K562 (cell line): ENCODE data around the gene LRCH1. TPM values are rescaled to one million over a fixed set of nuclear protein-coding genes. Genes with fewer than 3 reads are reported as not detected.

Experiments used
- ATAC-seq: fragments of 200-7000 bp; cut with Tn5 transposase; 3 replicates; pipeline ENCODE4 v1.9.1; 2020; ENCODE audit warnings: moderate library complexity
- BruUV-seq: library from RNA; stranded (reverse); fragments of 400-500 nt; replicated peaks from 2 replicates; lab custom pipeline; 2021; lab: Mats Ljungman, UMichigan
- CTCF ChIA-PET: fragments of 300-600 bp; formaldehyde crosslinking; extraction: SDS; loops from one replicate; lab custom pipeline; 2021; ENCODE audit warnings: low intra/inter-chr PET ratio; lab: Yijun Ruan, JAX
- POLR2A ChIA-PET: fragments of 300-600, 350-650 bp; sonication (Branson Sonifier 250); formaldehyde crosslinking; extraction: SDS; loops from one replicate; lab custom pipeline; 2021; ENCODE audit warnings: antibody characterized with exemption, inconsistent platforms; lab: Yijun Ruan, JAX
- DNase-seq, 4 experiments: peaks; one replicate each; pipeline versions ENCODE4 v3.0.0 to v3.0.0-alpha.2; 2011 to 2018; ENCODE audit warnings: low spot score in 3 of 4, mixed read lengths in 3 of 4; ENCODE audit errors: extremely low read depth in 1 of 4
- FAIRE-seq: peaks from 2 replicates; lab custom pipeline; 2011; peaks lifted over from hg19 to GRCh38; lab: Jason Lieb, UNC
- H2AFZ ChIP-seq: 2 replicates; pipeline ENCODE4 v1.6.0; 2011; ENCODE audit warnings: low read depth, low read length, control low read depth, inconsistent platforms
- H3K27ac ChIP-seq: fragments of 200-600 bp; 3 replicates; pipeline ENCODE4 v1.8.0; 2011; ENCODE audit warnings: low read depth, mild to moderate bottlenecking, control low read depth, inconsistent platforms, low read length, moderate library complexity, mixed read lengths; ENCODE audit errors: extremely low read depth
- H3K27me3 ChIP-seq, 2 experiments: fragments of 300-600 bp in 1 of 2; 2 replicates in 1 of 2; 3 replicates in 1 of 2; pipeline versions ENCODE4 v1.6.0 to v1.8.0; 2011; ENCODE audit warnings: inconsistent platforms in 2 of 2, low read length in 2 of 2, mild to moderate bottlenecking in 1 of 2, mixed read lengths in 1 of 2, moderate library complexity in 1 of 2; ENCODE audit not compliant: control insufficient read depth in 2 of 2, insufficient read depth in 2 of 2
- H3K36me3 ChIP-seq: fragments of 300-600 bp; 3 replicates; pipeline ENCODE4 v1.8.0; 2011; ENCODE audit warnings: mild to moderate bottlenecking, low read length, inconsistent platforms; ENCODE audit not compliant: control insufficient read depth, insufficient read depth
- H3K4me1 ChIP-seq, 2 experiments: fragments of 200-600 bp in 1 of 2; replicated peaks in 1 of 2; 2 replicates in 1 of 2; 3 replicates in 1 of 2; pipeline versions ENCODE4 v1.5.1 to v1.8.0; 2011; ENCODE audit warnings: inconsistent platforms in 2 of 2, low read length in 2 of 2, mild to moderate bottlenecking in 1 of 2, mixed read lengths in 1 of 2, moderate library complexity in 1 of 2; ENCODE audit not compliant: control insufficient read depth in 2 of 2, insufficient read depth in 2 of 2
- H3K4me2 ChIP-seq: 2 replicates; pipeline ENCODE4 v1.6.1; 2011; ENCODE audit warnings: low read length, control low read depth, inconsistent platforms, mixed read lengths; ENCODE audit not compliant: insufficient read depth
- H3K4me3 ChIP-seq: fragments of 200-600 bp; sonication (generic), shearing (Covaris generic); 2 replicates; pipeline ENCODE4 v1.5.1; 2016; ENCODE audit warnings: control low read depth, inconsistent platforms
- H3K79me2 ChIP-seq: fragments of 200-600 bp; 3 replicates; pipeline ENCODE4 v1.8.0; 2011; ENCODE audit warnings: low read length, inconsistent platforms; ENCODE audit not compliant: control insufficient read depth, insufficient read depth
- H3K9ac ChIP-seq, 2 experiments: 2 replicates each; pipeline versions ENCODE4 v1.6.0 to v1.6.1; 2011; ENCODE audit warnings: low read depth in 2 of 2, low read length in 2 of 2, control low read depth in 1 of 2, inconsistent platforms in 1 of 2, mild to moderate bottlenecking in 1 of 2, mixed read lengths in 1 of 2; ENCODE audit not compliant: insufficient read depth in 1 of 2
- H3K9me1 ChIP-seq: one replicate; pipeline ENCODE4 v1.6.0; 2011; ENCODE audit warnings: inconsistent platforms, mild to moderate bottlenecking, low read length, moderate library complexity; ENCODE audit not compliant: control insufficient read depth, insufficient read depth
- H3K9me3 ChIP-seq: replicated peaks from 2 replicates; pipeline ENCODE4 v1.5.1; 2011; ENCODE audit warnings: low read depth, low read length, inconsistent platforms; ENCODE audit not compliant: control insufficient read depth, insufficient read depth
- H4K20me1 ChIP-seq: replicated peaks from 2 replicates; pipeline ENCODE4 v1.6.1; 2011; ENCODE audit warnings: low read length, inconsistent platforms, mixed read lengths; ENCODE audit not compliant: control insufficient read depth, insufficient read depth
- COPS2 ChIP-seq: fragments of 450-650 bp; conservative IDR thresholded peaks from 2 replicates; pipeline ENCODE4 v1.6.1; 2016; ENCODE audit warnings: mild to moderate bottlenecking, moderate library complexity
- DPF2 ChIP-seq: fragments of 450-650 bp; IDR thresholded peaks from 2 replicates; pipeline ENCODE4 v1.6.1; 2016
- MEF2D ChIP-seq: conservative IDR thresholded peaks from 2 replicates; pipeline ENCODE4 v1.6.1; 2016; ENCODE audit warnings: low read depth, missing genetic modification characterization, missing compliant biosample characterization
- NCOA2 ChIP-seq, 2 experiments: fragments of 450-650 bp; IDR thresholded peaks; 2 replicates each; pipeline ENCODE4 v1.6.1; 2018; ENCODE audit warnings: mild to moderate bottlenecking in 2 of 2, moderate library complexity in 1 of 2; ENCODE audit not compliant: partially characterized antibody in 2 of 2
- RBFOX2 ChIP-seq: fragments of 200-400 bp; formaldehyde crosslinking; IDR thresholded peaks from 2 replicates; pipeline ENCODE4 v1.6.1; 2017; ENCODE audit warnings: low read depth, mild to moderate bottlenecking, low read length, moderate library complexity
- SNRNP70 ChIP-seq: fragments of 200-400 bp; formaldehyde crosslinking; optimal IDR thresholded peaks from 2 replicates; pipeline ENCODE3; 2017; ENCODE audit warnings: low read depth, low read length
- TAF1 ChIP-seq: IDR thresholded peaks from 2 replicates; pipeline ENCODE4 v1.6.1; 2011; ENCODE audit warnings: mild to moderate bottlenecking, low read length, moderate library complexity; ENCODE audit not compliant: insufficient read depth, control insufficient read depth, severe bottlenecking; ENCODE audit errors: extremely low read depth
- TFAM ChIP-seq: fragments of 250-450 bp; sonication (Bioruptor Pico); conservative IDR thresholded peaks from 2 replicates; pipeline ENCODE4 v1.5.0; 2021; ENCODE audit warnings: mild to moderate bottlenecking, moderate library complexity
- ZBED1 ChIP-seq: IDR thresholded peaks from 2 replicates; pipeline ENCODE4 v1.6.1; 2014
- ZNF217 ChIP-seq: sonication (generic); formaldehyde crosslinking; IDR thresholded peaks from 2 replicates; pipeline ENCODE4 v1.8.0; 2022; ENCODE audit warnings: mild to moderate bottlenecking, missing genetic modification reagents
- WGBS: fragments of 100-300 bp; shearing (Covaris generic); methylation state at CpG from one replicate; pipeline ENCODE4 v1.1.6; 2016; ENCODE audit warnings: low coverage, mixed read lengths; ENCODE audit not compliant: insufficient coverage; ENCODE audit errors: missing lambda C conversion rate; 5-methylcytosine and 5-hydroxymethylcytosine counted together
- in situ Hi-C: fragments of 300-500 bp; cut with MboI; formaldehyde crosslinking; loops from 4 replicates; pipeline ENCODE4 v1.15.0; 2018; ENCODE audit warnings: inconsistent platforms, mixed read lengths
- intact Hi-C: fragments of 100-400 bp; cut with micrococcal nuclease; formaldehyde crosslinking; loops from 2 replicates; pipeline ENCODE4 v1.14.2; 2022
- polyA plus RNA-seq, 8 experiments: library from polyadenylated mRNA; depleted of rRNA in 4 of 8; stranded (reverse) in 5 of 8; unstranded in 3 of 8; fragments of >200 nt; fragmentation: Nextera tagmentation in 2 of 8; fragmentation: Illumina TruSeq in 1 of 8; extraction: Ambion mirVana in 2 of 8; extraction: Trizol in 1 of 8; gene quantifications; 2 replicates each; pipeline versions ENCODE4 v1.2.1 to v1.2.3, GENCODE V29; 2011 to 2014; ENCODE audit warnings: inconsistent platforms in 1 of 8, missing spikeins in 1 of 8
- total RNA-seq, 7 experiments: library from RNA; depleted of rRNA in 6 of 7; stranded (reverse); fragments of >200 nt in 6 of 7; fragmentation: Illumina TruSeq in 2 of 7; extraction: Trizol in 2 of 7; gene quantifications; 2 replicates each; pipeline versions ENCODE4 v1.2.1 to v1.2.3, GENCODE V29; 2011 to 2021; ENCODE audit warnings: low replicate concordance in 1 of 7
- TF ChIP-seq, protein P1 (sequence below): fragments of 250-450 bp; sonication (Bioruptor Pico); IDR thresholded peaks from 2 replicates; pipeline ENCODE4 v1.5.0; 2021; ENCODE audit warnings: mild to moderate bottlenecking, borderline replicate concordance

Gene LRCH1
- total and polyA plus RNA-seq, 9 of the 15 experiments (the other 6 are each of a cell fraction or from before 2014, with no cell fraction given), result 1.1 to 6.8 (median 3.7) TPM

DNA sequence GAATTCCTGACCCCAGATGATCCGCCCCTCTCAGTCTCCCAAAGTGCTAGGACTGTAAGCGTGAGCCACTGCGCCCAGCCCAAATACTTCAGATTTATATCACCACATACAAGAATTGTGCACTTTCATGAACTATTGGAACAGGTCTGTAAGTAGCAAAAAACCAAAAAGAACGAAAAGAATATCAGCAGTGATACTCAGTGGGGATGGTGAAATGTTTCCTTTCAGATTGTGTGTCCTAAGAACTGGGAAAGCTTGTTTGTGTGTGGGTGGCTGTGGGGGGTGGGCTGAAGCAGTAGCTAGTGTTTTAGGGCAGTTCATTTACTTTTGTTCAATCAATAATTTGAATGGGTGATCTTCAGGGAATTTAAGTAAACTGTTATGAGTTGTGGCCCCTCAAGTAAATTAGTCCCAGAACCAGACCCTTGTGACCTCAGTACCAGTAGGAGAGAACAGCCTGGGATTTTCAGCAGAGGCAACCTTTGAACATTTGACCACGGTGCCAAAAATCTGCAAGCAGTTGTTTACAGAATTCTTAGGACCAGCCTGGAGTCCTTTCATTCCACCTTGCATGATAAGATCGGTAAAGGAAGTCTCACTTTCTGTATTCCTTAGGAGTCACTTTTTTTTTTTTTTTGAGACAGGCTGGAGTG is 106.6 kb downstream of the LRCH1 start:
- 84% methylated on average over 4 of the region's 6 CpGs for WGBS
- DNase-seq, result no peak
- H3K4me1 ChIP-seq, result no peaks in the 10 kb centered on the region
- no peak overlapping the region for H3K9ac ChIP-seq
- no peak for FAIRE-seq
- H3K4me3 ChIP-seq, result no peak overlapping the region
- H3K79me2 ChIP-seq, result no peaks in the 10 kb centered on the region
- no peaks in the 10 kb centered on the region for H4K20me1 ChIP-seq
- H3K4me2 ChIP-seq, result no peak overlapping the region
- ChIA-PET POLR2A (no interaction called here), CTCF (no interaction called here)
- H2AFZ ChIP-seq, result no peak overlapping the region
- in situ Hi-C loops (no loop called here), intact Hi-C loops (no loop called here)
- H3K9me1 ChIP-seq, result no peaks in the 10 kb centered on the region
- no peak for ATAC-seq
- no peaks in the 10 kb centered on the region for H3K27me3 ChIP-seq
- BruUV-seq, result no TSS peak
- no peaks in the 10 kb centered on the region for H3K36me3 ChIP-seq
- no peak for TF ChIP-seq COPS2
- TF ChIP-seq TFAM (CRISPR knock-in tag), result no peak
- TF ChIP-seq MEF2D (tag), result no peak
- TF ChIP-seq SNRNP70, result no peak
- TF ChIP-seq, protein P1, sequence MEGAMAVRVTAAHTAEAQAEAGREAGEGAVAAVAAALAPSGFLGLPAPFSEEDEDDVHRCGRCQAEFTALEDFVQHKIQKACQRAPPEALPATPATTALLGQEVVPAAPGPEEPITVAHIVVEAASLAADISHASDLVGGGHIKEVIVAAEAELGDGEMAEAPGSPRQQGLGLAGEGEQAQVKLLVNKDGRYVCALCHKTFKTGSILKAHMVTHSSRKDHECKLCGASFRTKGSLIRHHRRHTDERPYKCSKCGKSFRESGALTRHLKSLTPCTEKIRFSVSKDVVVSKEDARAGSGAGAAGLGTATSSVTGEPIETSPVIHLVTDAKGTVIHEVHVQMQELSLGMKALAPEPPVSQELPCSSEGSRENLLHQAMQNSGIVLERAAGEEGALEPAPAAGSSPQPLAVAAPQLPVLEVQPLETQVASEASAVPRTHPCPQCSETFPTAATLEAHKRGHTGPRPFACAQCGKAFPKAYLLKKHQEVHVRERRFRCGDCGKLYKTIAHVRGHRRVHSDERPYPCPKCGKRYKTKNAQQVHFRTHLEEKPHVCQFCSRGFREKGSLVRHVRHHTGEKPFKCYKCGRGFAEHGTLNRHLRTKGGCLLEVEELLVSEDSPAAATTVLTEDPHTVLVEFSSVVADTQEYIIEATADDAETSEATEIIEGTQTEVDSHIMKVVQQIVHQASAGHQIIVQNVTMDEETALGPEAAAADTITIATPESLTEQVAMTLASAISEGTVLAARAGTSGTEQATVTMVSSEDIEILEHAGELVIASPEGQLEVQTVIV (CRISPR knock-in tag), result no peak
- no peak for TF ChIP-seq RBFOX2
- TF ChIP-seq ZBED1, result no peak
- no peak for TF ChIP-seq NCOA2 (IDR thresholded peaks at IDR 0.05; ENCODE audit: partially characterized antibody in 2 of 2)
- TF ChIP-seq TAF1, result no peak
- TF ChIP-seq DPF2, result no peak
- no peak for TF ChIP-seq ZNF217 (CRISPR knock-in tag)
- TF ChIP-seq, all 486 proteins: peak for 0
- no peak overlapping the region for H3K27ac ChIP-seq
- no peaks in the 10 kb centered on the region for H3K9me3 ChIP-seq
